ENCODE measurements around the gene PRR35.

Gene PRR35

GRCh38 chr16:560204-560700 is at the start of gene PRR35:
Gene PRR35, plus strand, starts transcription at chr16:560394. Its CDS starts 2,901 bp downstream, at chr16:563295.
- Histone ChIP-seq H3K36me3 (ENCODE audit: insufficient read depth, low read length) (no peaks in the 10 kb centered on the region), H3K4me1 (ENCODE audit: control insufficient read depth, insufficient read depth, low read length, unreplicated experiment) (peaks cover 3% of the 10 kb centered on the region), H3K79me2 (ENCODE audit: control insufficient read depth, insufficient read depth, low read length, unreplicated experiment) (no peaks in the 10 kb centered on the region), H3K27ac (ENCODE audit: low read depth, low read length) (no peak within 1 kb of the TSS), H3K27me3 (ENCODE audit: insufficient read depth, low read length) (peaks cover 28% of the 10 kb centered on the region), H3K4me3 (ENCODE audit: low read depth, low read length) (no peak within 1 kb of the TSS), H2AFZ (ENCODE audit: low read length, unreplicated experiment) (no peak within 1 kb of the TSS)

DNA sequence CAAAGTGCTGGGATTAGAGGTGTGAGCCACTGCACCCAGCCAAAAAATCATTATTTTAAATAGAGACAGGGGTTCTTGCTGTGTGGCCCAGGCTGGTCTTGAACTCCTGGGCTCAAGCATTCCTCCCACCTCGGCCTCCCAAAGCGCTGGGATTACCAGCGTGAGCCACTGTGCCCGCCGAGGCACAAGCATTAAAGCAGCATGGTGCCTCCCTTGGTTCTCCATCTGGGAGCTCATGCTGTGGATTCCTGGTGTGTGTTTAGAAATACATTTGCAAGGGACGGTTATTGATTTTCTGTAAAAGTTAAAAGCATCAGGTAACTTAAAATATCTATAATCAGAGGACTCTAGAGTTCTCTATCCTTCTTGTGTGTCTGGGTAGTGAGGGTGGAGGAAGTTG is 47.4 kb upstream of the PRR35 start:
- Histone ChIP-seq H3K4me3 (ENCODE audit: low read depth, low read length) (no peak overlapping the region), H3K4me1 (ENCODE audit: control insufficient read depth, insufficient read depth, low read length, unreplicated experiment) (no peaks in the 10 kb centered on the region), H3K27me3 (ENCODE audit: insufficient read depth, low read length) (no peaks in the 10 kb centered on the region), H3K36me3 (ENCODE audit: insufficient read depth, low read length) (no peaks in the 10 kb centered on the region), H3K27ac (ENCODE audit: low read depth, low read length) (no peak overlapping the region), H3K79me2 (ENCODE audit: control insufficient read depth, insufficient read depth, low read length, unreplicated experiment) (no peaks in the 10 kb centered on the region), H2AFZ (ENCODE audit: low read length, unreplicated experiment) (no peak overlapping the region)

DNA sequence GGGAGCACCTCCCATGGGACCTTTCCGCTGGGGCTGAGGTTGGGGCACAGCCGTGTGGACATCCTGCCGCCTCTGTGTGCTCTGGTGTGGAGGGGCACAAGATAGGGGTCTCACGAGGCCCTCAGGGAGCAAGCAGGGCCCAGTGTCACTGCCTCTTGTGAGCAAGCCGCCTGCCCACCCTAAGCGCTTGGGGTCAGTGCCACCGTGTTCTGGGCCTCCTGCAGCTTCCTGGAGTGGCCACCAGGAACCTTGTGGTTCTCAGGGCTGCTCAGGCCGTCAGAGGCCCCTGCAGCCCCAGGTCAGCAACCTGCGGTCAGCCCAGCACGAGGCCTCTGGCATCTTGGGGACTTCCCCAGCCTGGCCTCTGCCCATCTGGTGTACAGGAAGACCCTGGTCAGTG is 46.2 kb upstream of the PRR35 start:
- Histone ChIP-seq H3K36me3 (ENCODE audit: insufficient read depth, low read length) (no peaks in the 10 kb centered on the region), H3K4me1 (ENCODE audit: control insufficient read depth, insufficient read depth, low read length, unreplicated experiment) (no peaks in the 10 kb centered on the region), H3K27me3 (ENCODE audit: insufficient read depth, low read length) (no peaks in the 10 kb centered on the region), H3K79me2 (ENCODE audit: control insufficient read depth, insufficient read depth, low read length, unreplicated experiment) (no peaks in the 10 kb centered on the region), H3K27ac (ENCODE audit: low read depth, low read length) (no peak overlapping the region), H2AFZ (ENCODE audit: low read length, unreplicated experiment) (no peak overlapping the region), H3K4me3 (ENCODE audit: low read depth, low read length) (no peak overlapping the region)

DNA sequence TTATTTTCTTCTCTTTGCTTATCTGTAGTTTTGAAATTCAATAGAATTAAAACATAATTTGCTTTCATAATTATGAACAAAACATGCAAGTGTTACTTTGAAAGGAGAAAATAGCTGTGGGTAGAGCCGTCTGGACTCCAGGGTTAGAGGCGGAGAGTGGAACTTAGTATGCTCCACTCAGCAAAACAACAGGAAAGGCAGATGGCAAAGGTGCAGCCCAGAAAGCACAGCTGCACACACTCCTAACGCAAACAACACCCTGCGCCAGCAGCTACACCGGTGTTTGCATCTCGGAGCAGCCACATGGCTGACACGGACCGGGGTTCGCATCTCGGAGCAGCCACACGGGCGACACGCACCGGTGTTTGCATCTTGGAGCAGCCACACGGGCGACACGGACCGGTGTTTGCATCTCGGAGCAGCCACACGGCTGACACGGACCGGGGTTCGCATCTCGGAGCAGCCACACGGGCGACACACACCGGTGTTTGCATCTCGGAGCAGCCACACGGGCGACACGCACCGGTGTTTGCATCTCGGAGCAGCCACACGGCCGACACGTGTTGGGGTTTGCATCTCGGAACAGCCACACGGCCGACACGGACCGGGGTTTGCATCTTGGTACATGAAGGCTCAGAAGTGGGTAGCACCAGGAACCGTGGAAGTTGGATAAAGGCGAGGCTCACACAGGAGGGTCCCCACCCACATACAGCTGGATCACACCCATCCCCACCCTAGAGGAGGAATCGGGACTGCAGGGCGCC is 44.8 kb upstream of the PRR35 start:
- Histone ChIP-seq H3K4me3 (ENCODE audit: low read depth, low read length) (no peak overlapping the region), H3K27ac (ENCODE audit: low read depth, low read length) (no peak overlapping the region), H3K27me3 (ENCODE audit: insufficient read depth, low read length) (no peaks in the 10 kb centered on the region)

GRCh38 chr16:515939-516226 is 44.3 kb upstream of the PRR35 start:
- H3K4me3 ChIP-seq (ENCODE audit: low read depth, low read length): no peak overlapping the region
- no peak overlapping the region for H2AFZ ChIP-seq (ENCODE audit: low read length, unreplicated experiment)
- 0 out of 2 replicates have a peak, but pooled peaks cover 4% of the 10 kb centered on the region for H3K36me3 ChIP-seq (ENCODE audit: insufficient read depth, low read length)
- H3K27me3 ChIP-seq (ENCODE audit: insufficient read depth, low read length): no peaks in the 10 kb centered on the region
- no peak overlapping the region for H3K27ac ChIP-seq (ENCODE audit: low read depth, low read length)
- no peaks in the 10 kb centered on the region for H3K79me2 ChIP-seq (ENCODE audit: control insufficient read depth, insufficient read depth, low read length, unreplicated experiment)
- no peaks in the 10 kb centered on the region for H3K4me1 ChIP-seq (ENCODE audit: control insufficient read depth, insufficient read depth, low read length, unreplicated experiment)

More for the DNA sequence above, 44.8 kb upstream of the PRR35 start:
- Histone ChIP-seq H2AFZ (ENCODE audit: low read length, unreplicated experiment) (no peak overlapping the region), H3K4me1 (ENCODE audit: control insufficient read depth, insufficient read depth, low read length, unreplicated experiment) (no peaks in the 10 kb centered on the region), H3K36me3 (ENCODE audit: insufficient read depth, low read length) (0 out of 2 replicates have a peak, but pooled peaks cover 4% of the 10 kb centered on the region), H3K79me2 (ENCODE audit: control insufficient read depth, insufficient read depth, low read length, unreplicated experiment) (no peaks in the 10 kb centered on the region)

DNA sequence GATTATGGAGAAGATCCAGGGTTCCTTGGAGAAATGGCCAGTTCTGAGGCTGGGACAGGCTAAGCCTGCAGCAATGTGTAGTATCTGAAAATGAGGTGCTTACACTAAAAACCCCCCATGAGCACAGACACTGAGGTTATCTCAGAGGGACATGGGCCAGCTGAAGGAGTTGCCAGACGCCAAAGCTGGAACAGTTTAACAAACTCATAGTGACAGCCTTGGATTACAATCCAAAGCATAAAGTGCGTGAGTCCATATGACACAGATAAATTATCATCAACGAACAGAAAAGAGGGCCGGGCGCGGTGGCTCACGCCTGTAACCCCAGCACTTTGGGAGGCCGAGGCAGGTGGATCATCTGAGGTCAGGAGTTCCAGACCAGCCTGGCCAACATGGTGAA is 43.9 kb upstream of the PRR35 start:
- Histone ChIP-seq H3K27ac (ENCODE audit: low read depth, low read length) (no peak overlapping the region), H3K79me2 (ENCODE audit: control insufficient read depth, insufficient read depth, low read length, unreplicated experiment) (no peaks in the 10 kb centered on the region), H3K4me3 (ENCODE audit: low read depth, low read length) (no peak overlapping the region), H2AFZ (ENCODE audit: low read length, unreplicated experiment) (no peak overlapping the region), H3K4me1 (ENCODE audit: control insufficient read depth, insufficient read depth, low read length, unreplicated experiment) (no peaks in the 10 kb centered on the region), H3K27me3 (ENCODE audit: insufficient read depth, low read length) (no peaks in the 10 kb centered on the region), H3K36me3 (ENCODE audit: insufficient read depth, low read length) (0 out of 2 replicates have a peak, but pooled peaks cover 4% of the 10 kb centered on the region)

GRCh38 chr16:518858-519257 is 41.3 kb upstream of the PRR35 start:
- no peak overlapping the region for H2AFZ ChIP-seq (ENCODE audit: low read length, unreplicated experiment)
- peaks cover under 1% of the 10 kb centered on the region for H3K4me1 ChIP-seq (ENCODE audit: control insufficient read depth, insufficient read depth, low read length, unreplicated experiment)
- H3K27me3 ChIP-seq (ENCODE audit: insufficient read depth, low read length): no peaks in the 10 kb centered on the region
- H3K36me3 ChIP-seq (ENCODE audit: insufficient read depth, low read length): 0 out of 2 replicates have a peak, but pooled peaks cover 4% of the 10 kb centered on the region
- no peak overlapping the region for H3K4me3 ChIP-seq (ENCODE audit: low read depth, low read length)
- no peak overlapping the region for H3K27ac ChIP-seq (ENCODE audit: low read depth, low read length)
- peaks cover under 1% of the 10 kb centered on the region for H3K79me2 ChIP-seq (ENCODE audit: control insufficient read depth, insufficient read depth, low read length, unreplicated experiment)

DNA sequence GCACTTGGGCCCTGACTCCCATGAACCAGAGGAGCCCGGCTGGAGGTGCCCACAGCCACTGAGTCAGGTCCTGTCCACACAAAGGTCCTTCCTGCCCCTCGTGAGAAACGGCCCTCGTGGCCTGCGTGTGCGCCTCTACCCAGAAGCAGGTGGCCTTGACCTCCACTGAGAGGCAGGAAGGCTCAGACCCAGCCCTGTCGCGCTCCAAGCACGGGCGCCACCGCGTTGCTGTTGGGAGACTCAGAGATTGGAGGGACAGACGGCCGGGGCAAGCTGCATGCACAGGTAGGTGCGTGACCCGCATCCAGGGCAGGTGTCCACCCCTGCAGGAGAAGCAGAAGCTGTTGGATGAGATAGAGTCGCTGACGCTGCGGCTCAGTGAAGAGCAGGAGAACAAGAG is 40.8 kb upstream of the PRR35 start:
- H3K4me1 ChIP-seq (ENCODE audit: control insufficient read depth, insufficient read depth, low read length, unreplicated experiment): peaks cover 6% of the 10 kb centered on the region
- no peak overlapping the region for H3K27ac ChIP-seq (ENCODE audit: low read depth, low read length)
- H2AFZ ChIP-seq (ENCODE audit: low read length, unreplicated experiment): no peak overlapping the region
- H3K79me2 ChIP-seq (ENCODE audit: control insufficient read depth, insufficient read depth, low read length, unreplicated experiment): peaks cover 6% of the 10 kb centered on the region
- no peaks in the 10 kb centered on the region for H3K27me3 ChIP-seq (ENCODE audit: insufficient read depth, low read length)
- no peak overlapping the region for H3K4me3 ChIP-seq (ENCODE audit: low read depth, low read length)
- 0 out of 2 replicates have a peak, but pooled peaks cover 4% of the 10 kb centered on the region for H3K36me3 ChIP-seq (ENCODE audit: insufficient read depth, low read length)

GRCh38 chr16:519841-520687 is 40.1 kb upstream of the PRR35 start:
- H3K4me3 ChIP-seq (ENCODE audit: low read depth, low read length): no peak overlapping the region
- peaks cover 13% of the 10 kb centered on the region for H3K4me1 ChIP-seq (ENCODE audit: control insufficient read depth, insufficient read depth, low read length, unreplicated experiment)
- peaks cover 8% of the 10 kb centered on the region for H3K79me2 ChIP-seq (ENCODE audit: control insufficient read depth, insufficient read depth, low read length, unreplicated experiment)
- H3K36me3 ChIP-seq (ENCODE audit: insufficient read depth, low read length): 0 out of 2 replicates have a peak, but pooled peaks cover 4% of the 10 kb centered on the region
- no peak overlapping the region for H3K27ac ChIP-seq (ENCODE audit: low read depth, low read length)
- no peak overlapping the region for H2AFZ ChIP-seq (ENCODE audit: low read length, unreplicated experiment)
- no peaks in the 10 kb centered on the region for H3K27me3 ChIP-seq (ENCODE audit: insufficient read depth, low read length)

DNA sequence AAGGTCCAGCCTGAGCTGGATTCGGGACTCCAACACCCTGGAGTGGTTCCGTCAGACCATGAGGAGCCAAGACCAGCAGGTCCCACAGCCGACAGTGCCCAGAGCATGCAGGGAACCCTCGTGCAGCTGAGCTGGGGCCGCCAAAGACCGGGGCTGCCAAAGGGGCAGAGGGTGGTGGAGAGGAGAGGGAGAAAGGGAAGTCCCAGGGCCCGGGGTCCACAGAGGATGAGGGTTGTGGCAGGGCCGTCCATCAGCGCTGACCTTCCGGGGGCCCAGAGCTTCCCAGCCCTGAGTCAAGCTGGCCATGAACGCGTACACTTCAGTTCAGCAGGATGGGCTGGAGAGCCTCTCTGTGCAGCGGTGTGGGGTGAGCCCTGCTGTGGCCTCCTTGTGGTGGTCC is 39.3 kb upstream of the PRR35 start:
- Histone ChIP-seq H3K79me2 (ENCODE audit: control insufficient read depth, insufficient read depth, low read length, unreplicated experiment) (peaks cover 9% of the 10 kb centered on the region), H3K36me3 (ENCODE audit: insufficient read depth, low read length) (0 out of 2 replicates have a peak, but pooled peaks cover 4% of the 10 kb centered on the region), H3K4me1 (ENCODE audit: control insufficient read depth, insufficient read depth, low read length, unreplicated experiment) (peaks cover 19% of the 10 kb centered on the region), H3K27ac (ENCODE audit: low read depth, low read length) (no peak overlapping the region), H2AFZ (ENCODE audit: low read length, unreplicated experiment) (no peak overlapping the region), H3K4me3 (ENCODE audit: low read depth, low read length) (no peak overlapping the region), H3K27me3 (ENCODE audit: insufficient read depth, low read length) (no peaks in the 10 kb centered on the region)
